DND-41 (cell line): ENCODE results near the gene DYSF.

ENCODE experiments used
- EZH2 ChIP-seq: IDR thresholded peaks from 3 replicates; pipeline ENCODE4 v1.6.1; 2012; ENCODE audit warnings: borderline replicate concordance, low read depth, mild to moderate bottlenecking, moderate library complexity, low read length, inconsistent platforms; ENCODE audit not compliant: severe bottlenecking
- TF ChIP-seq, protein P1 (sequence below): IDR thresholded peaks from 2 replicates; pipeline ENCODE4 v1.5.1; 2012; ENCODE audit warnings: borderline replicate concordance, low read length, moderate library complexity, mild to moderate bottlenecking; ENCODE audit not compliant: poor library complexity, severe bottlenecking; ENCODE audit errors: extremely low read depth

DNA sequence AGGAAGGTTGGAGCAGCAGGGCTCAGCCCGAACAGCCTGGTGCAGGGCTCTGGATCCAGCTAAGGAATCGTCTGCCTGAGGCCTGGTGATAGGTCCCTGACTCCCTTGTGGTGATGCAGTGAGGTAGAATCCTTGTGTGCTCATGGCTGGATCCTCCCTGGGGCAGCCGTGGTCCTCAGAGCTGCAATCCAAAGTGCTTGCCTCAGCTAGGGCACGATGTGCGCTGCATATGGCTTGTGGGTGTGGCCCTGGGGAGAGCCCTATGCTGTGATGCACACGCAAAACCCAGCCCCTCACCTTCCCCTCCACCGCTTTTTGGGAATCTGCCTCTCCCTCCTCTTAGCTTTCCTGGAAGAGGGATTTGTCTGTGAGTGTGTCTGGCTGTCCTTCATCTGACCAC is 142.2 kb downstream of the DYSF start:
- TF ChIP-seq, protein P1, sequence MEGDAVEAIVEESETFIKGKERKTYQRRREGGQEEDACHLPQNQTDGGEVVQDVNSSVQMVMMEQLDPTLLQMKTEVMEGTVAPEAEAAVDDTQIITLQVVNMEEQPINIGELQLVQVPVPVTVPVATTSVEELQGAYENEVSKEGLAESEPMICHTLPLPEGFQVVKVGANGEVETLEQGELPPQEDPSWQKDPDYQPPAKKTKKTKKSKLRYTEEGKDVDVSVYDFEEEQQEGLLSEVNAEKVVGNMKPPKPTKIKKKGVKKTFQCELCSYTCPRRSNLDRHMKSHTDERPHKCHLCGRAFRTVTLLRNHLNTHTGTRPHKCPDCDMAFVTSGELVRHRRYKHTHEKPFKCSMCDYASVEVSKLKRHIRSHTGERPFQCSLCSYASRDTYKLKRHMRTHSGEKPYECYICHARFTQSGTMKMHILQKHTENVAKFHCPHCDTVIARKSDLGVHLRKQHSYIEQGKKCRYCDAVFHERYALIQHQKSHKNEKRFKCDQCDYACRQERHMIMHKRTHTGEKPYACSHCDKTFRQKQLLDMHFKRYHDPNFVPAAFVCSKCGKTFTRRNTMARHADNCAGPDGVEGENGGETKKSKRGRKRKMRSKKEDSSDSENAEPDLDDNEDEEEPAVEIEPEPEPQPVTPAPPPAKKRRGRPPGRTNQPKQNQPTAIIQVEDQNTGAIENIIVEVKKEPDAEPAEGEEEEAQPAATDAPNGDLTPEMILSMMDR = no peak
- TF ChIP-seq EZH2 = no peak
